ENCODE measurements around the gene IQSEC1.

DNA sequence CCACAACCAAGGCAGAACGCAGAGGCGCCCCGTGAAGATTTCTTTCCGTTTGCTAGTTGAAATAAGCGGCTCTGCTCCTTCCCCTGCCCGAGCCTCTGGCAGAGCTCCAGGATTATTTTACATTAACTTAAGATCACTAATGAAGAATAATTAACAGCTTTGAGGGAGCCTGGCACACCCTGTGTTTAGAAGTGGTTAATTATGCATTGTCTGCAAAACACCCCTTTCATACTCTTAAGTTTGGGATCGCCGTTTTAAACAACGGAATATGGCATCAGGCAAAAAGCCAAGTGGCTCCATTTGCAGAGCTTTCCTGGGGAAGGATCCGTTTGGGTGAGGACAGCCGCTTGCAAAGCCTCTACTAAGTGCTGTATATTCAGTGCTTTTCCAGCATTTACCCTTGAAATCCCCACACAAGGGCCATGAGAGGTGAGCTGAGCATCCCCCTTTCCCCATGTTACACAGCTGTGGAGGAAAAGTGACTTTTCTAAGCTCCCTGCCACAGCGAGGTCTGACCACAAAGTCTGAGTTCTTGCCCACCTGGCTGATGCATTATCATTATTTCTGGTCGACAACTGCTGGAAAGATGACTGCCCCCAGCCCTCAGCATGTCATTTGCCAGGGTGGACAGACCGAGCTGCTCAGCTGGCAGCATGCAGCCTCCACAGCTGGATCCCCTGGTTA, 33.9 kb downstream of the IQSEC1 start:
- TF ChIP-seq, protein P1, sequence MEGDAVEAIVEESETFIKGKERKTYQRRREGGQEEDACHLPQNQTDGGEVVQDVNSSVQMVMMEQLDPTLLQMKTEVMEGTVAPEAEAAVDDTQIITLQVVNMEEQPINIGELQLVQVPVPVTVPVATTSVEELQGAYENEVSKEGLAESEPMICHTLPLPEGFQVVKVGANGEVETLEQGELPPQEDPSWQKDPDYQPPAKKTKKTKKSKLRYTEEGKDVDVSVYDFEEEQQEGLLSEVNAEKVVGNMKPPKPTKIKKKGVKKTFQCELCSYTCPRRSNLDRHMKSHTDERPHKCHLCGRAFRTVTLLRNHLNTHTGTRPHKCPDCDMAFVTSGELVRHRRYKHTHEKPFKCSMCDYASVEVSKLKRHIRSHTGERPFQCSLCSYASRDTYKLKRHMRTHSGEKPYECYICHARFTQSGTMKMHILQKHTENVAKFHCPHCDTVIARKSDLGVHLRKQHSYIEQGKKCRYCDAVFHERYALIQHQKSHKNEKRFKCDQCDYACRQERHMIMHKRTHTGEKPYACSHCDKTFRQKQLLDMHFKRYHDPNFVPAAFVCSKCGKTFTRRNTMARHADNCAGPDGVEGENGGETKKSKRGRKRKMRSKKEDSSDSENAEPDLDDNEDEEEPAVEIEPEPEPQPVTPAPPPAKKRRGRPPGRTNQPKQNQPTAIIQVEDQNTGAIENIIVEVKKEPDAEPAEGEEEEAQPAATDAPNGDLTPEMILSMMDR (IDR thresholded peaks at IDR 0.05; ENCODE audit: extremely low read depth in 1 of 2, insufficient read depth in 1 of 2, low read depth in 1 of 2, low read length in 2 of 2), result no peak
- TF ChIP-seq JUN (IDR thresholded peaks at IDR 0.05; ENCODE audit: borderline replicate concordance, insufficient read depth, insufficient read length, low read depth), result no peak
- TF ChIP-seq, protein P2, sequence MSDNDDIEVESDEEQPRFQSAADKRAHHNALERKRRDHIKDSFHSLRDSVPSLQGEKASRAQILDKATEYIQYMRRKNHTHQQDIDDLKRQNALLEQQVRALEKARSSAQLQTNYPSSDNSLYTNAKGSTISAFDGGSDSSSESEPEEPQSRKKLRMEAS (IDR thresholded peaks at IDR 0.05; ENCODE audit: insufficient read depth, insufficient read length), result no peak
- TF ChIP-seq POLR2A (IDR thresholded peaks at IDR 0.05; ENCODE audit: low read depth, low read length), result no peak
- no peak for TF ChIP-seq POLR2AphosphoS5 (IDR thresholded peaks at IDR 0.05; ENCODE audit: insufficient read depth, low read depth, low read length)
- no peak for TF ChIP-seq GATA2 (IDR thresholded peaks at IDR 0.05; ENCODE audit: insufficient read depth, insufficient read length, low read depth, low read length)
